Mucosa of stomach (tissue), 1 donor: ENCODE measurements around the gene AADACL4.

Experiments
- H3K27me3 ChIP-seq: one replicate; pipeline ENCODE4 v1.7.0; 2013; ENCODE audit warnings: mild to moderate bottlenecking, low read length; ENCODE audit not compliant: control insufficient read depth, insufficient read depth
- H3K36me3 ChIP-seq: one replicate; pipeline ENCODE4 v1.7.0; 2013; ENCODE audit warnings: low read length; ENCODE audit not compliant: control insufficient read depth, insufficient read depth
- H3K4me1 ChIP-seq: one replicate; pipeline ENCODE4 v1.7.0; 2013; ENCODE audit warnings: mild to moderate bottlenecking, low read length; ENCODE audit not compliant: control insufficient read depth, insufficient read depth
- H3K4me3 ChIP-seq: one replicate; pipeline ENCODE4 v1.7.0; 2013; ENCODE audit warnings: low read length
- H3K9ac ChIP-seq: one replicate; pipeline ENCODE4 v1.7.0; 2013; ENCODE audit warnings: mild to moderate bottlenecking, low read length, moderate library complexity
- H3K9me3 ChIP-seq: one replicate; pipeline ENCODE4 v1.7.0; 2013; ENCODE audit warnings: mild to moderate bottlenecking, low read length, moderate library complexity; ENCODE audit not compliant: control insufficient read depth
- donor health status: Pancreatic carcinoma.

The AADACL4 gene

GRCh38 chr1:12677565-12677964 lies 33.7 kb downstream of the AADACL4 start:
- Histone ChIP-seq H3K36me3 (no peaks in the 10 kb centered on the region), H3K9ac (no peak overlapping the region), H3K9me3 (no peaks in the 10 kb centered on the region), H3K4me3 (no peak overlapping the region), H3K27me3 (no peaks in the 10 kb centered on the region), H3K4me1 (no peaks in the 10 kb centered on the region)

- H3K27me3 ChIP-seq = no peaks in the 10 kb centered on the region
- H3K9me3 ChIP-seq = no peaks in the 10 kb centered on the region
- H3K36me3 ChIP-seq = no peaks in the 10 kb centered on the region
- no peak overlapping the region for H3K9ac ChIP-seq
- no peak overlapping the region for H3K4me3 ChIP-seq
- no peaks in the 10 kb centered on the region for H3K4me1 ChIP-seq
Observed at GRCh38 chr1:12678350-12678749, 34.5 kb downstream of the AADACL4 start.

- no peak overlapping the region for H3K9ac ChIP-seq
- H3K36me3 ChIP-seq = no peaks in the 10 kb centered on the region
- no peaks in the 10 kb centered on the region for H3K4me1 ChIP-seq
- no peaks in the 10 kb centered on the region for H3K27me3 ChIP-seq
- no peak overlapping the region for H3K4me3 ChIP-seq
- H3K9me3 ChIP-seq = no peaks in the 10 kb centered on the region
Observed at GRCh38 chr1:12678820-12679219, 34.9 kb downstream of the AADACL4 start.

- Histone ChIP-seq H3K9ac (no peak overlapping the region), H3K4me1 (no peaks in the 10 kb centered on the region), H3K9me3 (no peaks in the 10 kb centered on the region), H3K36me3 (no peaks in the 10 kb centered on the region), H3K4me3 (no peak overlapping the region), H3K27me3 (no peaks in the 10 kb centered on the region)
Observed at GRCh38 chr1:12690156-12690555, 46.3 kb downstream of the AADACL4 start.

GRCh38 chr1:12692967-12693782 lies 49.3 kb downstream of the AADACL4 start:
- H3K9me3 ChIP-seq = no peaks in the 10 kb centered on the region
- H3K27me3 ChIP-seq = no peaks in the 10 kb centered on the region
- H3K9ac ChIP-seq = no peak overlapping the region
- no peaks in the 10 kb centered on the region for H3K4me1 ChIP-seq
- H3K36me3 ChIP-seq = no peaks in the 10 kb centered on the region
- H3K4me3 ChIP-seq = no peak overlapping the region

- Histone ChIP-seq H3K9ac (no peak overlapping the region), H3K4me1 (no peaks in the 10 kb centered on the region), H3K27me3 (no peaks in the 10 kb centered on the region), H3K4me3 (no peak overlapping the region), H3K9me3 (no peaks in the 10 kb centered on the region), H3K36me3 (no peaks in the 10 kb centered on the region)
Observed at GRCh38 chr1:12696658-12697057, 52.8 kb downstream of the AADACL4 start.

- Histone ChIP-seq H3K36me3 (no peaks in the 10 kb centered on the region), H3K9me3 (no peaks in the 10 kb centered on the region), H3K9ac (no peak overlapping the region), H3K27me3 (no peaks in the 10 kb centered on the region), H3K4me1 (no peaks in the 10 kb centered on the region), H3K4me3 (no peak overlapping the region)
Observed at GRCh38 chr1:12697397-12697796, 53.5 kb downstream of the AADACL4 start.

GRCh38 chr1:12703821-12704451 lies 60.1 kb downstream of the AADACL4 start:
- no peaks in the 10 kb centered on the region for H3K27me3 ChIP-seq
- no peaks in the 10 kb centered on the region for H3K9me3 ChIP-seq
- H3K9ac ChIP-seq = no peak overlapping the region
- no peaks in the 10 kb centered on the region for H3K4me1 ChIP-seq
- no peak overlapping the region for H3K4me3 ChIP-seq
- no peaks in the 10 kb centered on the region for H3K36me3 ChIP-seq

GRCh38 chr1:12706061-12706460 lies 62.2 kb downstream of the AADACL4 start:
- Histone ChIP-seq H3K4me1 (no peaks in the 10 kb centered on the region), H3K9me3 (no peaks in the 10 kb centered on the region), H3K4me3 (no peak overlapping the region), H3K27me3 (no peaks in the 10 kb centered on the region), H3K9ac (no peak overlapping the region), H3K36me3 (no peaks in the 10 kb centered on the region)

GRCh38 chr1:12708396-12709090 lies 64.7 kb downstream of the AADACL4 start:
- H3K36me3 ChIP-seq = no peaks in the 10 kb centered on the region
- no peak overlapping the region for H3K9ac ChIP-seq
- no peaks in the 10 kb centered on the region for H3K27me3 ChIP-seq
- no peaks in the 10 kb centered on the region for H3K9me3 ChIP-seq
- no peaks in the 10 kb centered on the region for H3K4me1 ChIP-seq
- no peak overlapping the region for H3K4me3 ChIP-seq

GRCh38 chr1:12709091-12709491 lies 65.2 kb downstream of the AADACL4 start:
- Histone ChIP-seq H3K4me3 (no peak overlapping the region), H3K4me1 (no peaks in the 10 kb centered on the region), H3K9ac (no peak overlapping the region), H3K9me3 (no peaks in the 10 kb centered on the region), H3K36me3 (no peaks in the 10 kb centered on the region), H3K27me3 (no peaks in the 10 kb centered on the region)

- no peak overlapping the region for H3K4me3 ChIP-seq
- no peaks in the 10 kb centered on the region for H3K9me3 ChIP-seq
- no peaks in the 10 kb centered on the region for H3K36me3 ChIP-seq
- H3K4me1 ChIP-seq = no peaks in the 10 kb centered on the region
- no peaks in the 10 kb centered on the region for H3K27me3 ChIP-seq
- no peak overlapping the region for H3K9ac ChIP-seq
Observed at GRCh38 chr1:12709696-12710095, 65.8 kb downstream of the AADACL4 start.
